HAP-1 (cell line): ENCODE results near the gene TAF4.

Experiments
- DNase-seq, 2 experiments: peaks; one replicate each; pipeline ENCODE4 v3.0.0-alpha.2; 2016 to 2020; ENCODE audit warnings: low spot score in 2 of 2
- H3K27me3 ChIP-seq: fragments of 250-450 bp; sonication (Bioruptor Pico); 2 replicates; pipeline ENCODE4 v1.5.1; 2020; ENCODE audit warnings: low read depth, mild to moderate bottlenecking, moderate library complexity
- H3K36me3 ChIP-seq: fragments of 250-450 bp; sonication (Bioruptor Pico); replicated peaks from 2 replicates; pipeline ENCODE4 v1.5.1; 2020; ENCODE audit warnings: mild to moderate bottlenecking
- H3K4me1 ChIP-seq: fragments of 250-450 bp; sonication (Bioruptor Pico); 2 replicates; pipeline ENCODE4 v1.5.1; 2020; ENCODE audit warnings: mild to moderate bottlenecking
- H3K4me3 ChIP-seq: fragments of 250-450 bp; sonication (Bioruptor Pico); 2 replicates; pipeline ENCODE4 v1.5.1; 2020; ENCODE audit warnings: mild to moderate bottlenecking, moderate library complexity
- H3K9me3 ChIP-seq: fragments of 250-450 bp; sonication (Bioruptor Pico); 2 replicates; pipeline ENCODE4 v1.5.1; 2020; ENCODE audit warnings: mild to moderate bottlenecking, moderate library complexity
- in situ Hi-C: fragments of 300-500 bp; cut with MboI; formaldehyde crosslinking; loops from 3 replicates; pipeline ENCODE4 v1.14.3; 2020; ENCODE audit warnings: low sequenced_read_pairs, inconsistent platforms, mixed read lengths

Gene TAF4

GRCh38 chr20:62010551-62011402 is 54.9 kb downstream of the TAF4 start:
- Histone ChIP-seq H3K4me1 (no peaks in the 10 kb centered on the region), H3K9me3 (no peaks in the 10 kb centered on the region), H3K36me3 (peaks cover 55% of the 10 kb centered on the region), H3K4me3 (no peak overlapping the region), H3K27me3 (no peaks in the 10 kb centered on the region)
- peak; percentile 33 to 70 for DNase-seq
- in situ Hi-C loops, result loop anchor here (5.0 kb wide), 1 partner anchor 137 kb away; no protein-coding TSS in a partner anchor

- H3K9me3 ChIP-seq, result no peaks in the 10 kb centered on the region
- DNase-seq, result no peak
- in situ Hi-C loops, result loop anchor here (5.0 kb wide), 1 partner anchor 137 kb away; no protein-coding TSS in a partner anchor
- no peaks in the 10 kb centered on the region for H3K4me1 ChIP-seq
- peaks cover 62% of the 10 kb centered on the region for H3K36me3 ChIP-seq
- no peaks in the 10 kb centered on the region for H3K27me3 ChIP-seq
- H3K4me3 ChIP-seq, result no peak overlapping the region
Observed at GRCh38 chr20:62009869-62010445, 55.7 kb downstream of the TAF4 start.

- Histone ChIP-seq H3K9me3 (no peaks in the 10 kb centered on the region), H3K4me1 (no peaks in the 10 kb centered on the region), H3K4me3 (no peak overlapping the region), H3K27me3 (no peaks in the 10 kb centered on the region), H3K36me3 (peaks cover 63% of the 10 kb centered on the region)
- DNase-seq, result no peak
- in situ Hi-C loops, result no loop called here
Observed at GRCh38 chr20:62009322-62009721, 56.4 kb downstream of the TAF4 start.

- in situ Hi-C loops, result no loop called here
- Histone ChIP-seq H3K27me3 (no peaks in the 10 kb centered on the region), H3K4me1 (no peaks in the 10 kb centered on the region), H3K36me3 (peaks cover 65% of the 10 kb centered on the region), H3K9me3 (no peaks in the 10 kb centered on the region), H3K4me3 (no peak overlapping the region)
- DNase-seq, result no peak
Observed at GRCh38 chr20:62008643-62009183, 57.0 kb downstream of the TAF4 start.

GRCh38 chr20:62007127-62007647 is 58.5 kb downstream of the TAF4 start:
- no peak overlapping the region for H3K4me3 ChIP-seq
- no peak for DNase-seq
- in situ Hi-C loops, result no loop called here
- H3K9me3 ChIP-seq, result no peaks in the 10 kb centered on the region
- peaks cover 74% of the 10 kb centered on the region for H3K36me3 ChIP-seq
- H3K4me1 ChIP-seq, result no peaks in the 10 kb centered on the region
- no peaks in the 10 kb centered on the region for H3K27me3 ChIP-seq

GRCh38 chr20:62006482-62006881 is 59.2 kb downstream of the TAF4 start:
- H3K36me3 ChIP-seq, result peaks cover 77% of the 10 kb centered on the region
- no peaks in the 10 kb centered on the region for H3K27me3 ChIP-seq
- DNase-seq, result no peak
- no peaks in the 10 kb centered on the region for H3K9me3 ChIP-seq
- in situ Hi-C loops, result no loop called here
- H3K4me1 ChIP-seq, result no peaks in the 10 kb centered on the region
- no peak overlapping the region for H3K4me3 ChIP-seq

GRCh38 chr20:62004614-62005013 is 61.1 kb downstream of the TAF4 start:
- H3K27me3 ChIP-seq, result no peaks in the 10 kb centered on the region
- no peak overlapping the region for H3K4me3 ChIP-seq
- H3K36me3 ChIP-seq, result peaks cover 75% of the 10 kb centered on the region
- no peaks in the 10 kb centered on the region for H3K9me3 ChIP-seq
- no peak for DNase-seq
- no peaks in the 10 kb centered on the region for H3K4me1 ChIP-seq
- in situ Hi-C loops, result no loop called here

GRCh38 chr20:62003567-62004405 is 61.9 kb downstream of the TAF4 start:
- Histone ChIP-seq H3K9me3 (no peaks in the 10 kb centered on the region), H3K36me3 (peaks cover 78% of the 10 kb centered on the region), H3K4me3 (no peak overlapping the region), H3K4me1 (no peaks in the 10 kb centered on the region), H3K27me3 (no peaks in the 10 kb centered on the region)
- no peak for DNase-seq
- in situ Hi-C loops, result no loop called here

- Histone ChIP-seq H3K9me3 (no peaks in the 10 kb centered on the region), H3K27me3 (no peaks in the 10 kb centered on the region), H3K4me3 (no peak overlapping the region), H3K4me1 (no peaks in the 10 kb centered on the region), H3K36me3 (peaks cover 81% of the 10 kb centered on the region)
- in situ Hi-C loops, result no loop called here
- DNase-seq, result no peak
Observed at GRCh38 chr20:62002882-62003480, 62.7 kb downstream of the TAF4 start.

- Histone ChIP-seq H3K4me3 (no peak overlapping the region), H3K27me3 (no peaks in the 10 kb centered on the region), H3K4me1 (no peaks in the 10 kb centered on the region), H3K36me3 (peaks cover 82% of the 10 kb centered on the region), H3K9me3 (no peaks in the 10 kb centered on the region)
- no peak for DNase-seq
- in situ Hi-C loops, result no loop called here
Observed at GRCh38 chr20:62001178-62001715, 64.4 kb downstream of the TAF4 start.

- H3K9me3 ChIP-seq, result no peaks in the 10 kb centered on the region
- H3K36me3 ChIP-seq, result peaks cover 82% of the 10 kb centered on the region
- no peak for DNase-seq
- in situ Hi-C loops, result no loop called here
- H3K4me1 ChIP-seq, result no peaks in the 10 kb centered on the region
- no peak overlapping the region for H3K4me3 ChIP-seq
- no peaks in the 10 kb centered on the region for H3K27me3 ChIP-seq
Observed at GRCh38 chr20:61998343-61999121, 67.1 kb downstream of the TAF4 start.

- Histone ChIP-seq H3K4me1 (no peaks in the 10 kb centered on the region), H3K4me3 (no peak overlapping the region), H3K9me3 (no peaks in the 10 kb centered on the region), H3K27me3 (no peaks in the 10 kb centered on the region), H3K36me3 (peaks cover 77% of the 10 kb centered on the region)
- DNase-seq, result no peak
- in situ Hi-C loops, result no loop called here
Observed at GRCh38 chr20:61997891-61998290, 67.8 kb downstream of the TAF4 start.
